KOPT-K1 (cell line): Measurements from ENCODE around the gene SCN4A.

ENCODE experiments used
- H3K27ac ChIP-seq: fragments of 200-600 bp; sonication (generic); 2 replicates; pipeline ENCODE4 v1.5.1; 2016; ENCODE audit warnings: antibody characterized with exemption, mild to moderate bottlenecking, low read depth, low read length; ENCODE audit not compliant: poor library complexity, severe bottlenecking
- H3K36me3 ChIP-seq: fragments of 200-600 bp; sonication (generic); 2 replicates; pipeline ENCODE4 v1.5.1; 2017; ENCODE audit warnings: antibody characterized with exemption, mild to moderate bottlenecking, low read length, moderate library complexity; ENCODE audit not compliant: insufficient read depth
- H3K9me3 ChIP-seq: fragments of 200-600 bp; sonication (generic); 2 replicates; pipeline ENCODE4 v1.5.1; 2017; ENCODE audit warnings: antibody characterized with exemption, low read length, mild to moderate bottlenecking; ENCODE audit not compliant: insufficient read depth, poor library complexity, severe bottlenecking

The SCN4A gene

GRCh38 chr17:63956296-63956920 lies 16.3 kb downstream of the SCN4A start:
- H3K27ac ChIP-seq: no peak overlapping the region
- H3K36me3 ChIP-seq: no peaks in the 10 kb centered on the region
- no peaks in the 10 kb centered on the region for H3K9me3 ChIP-seq

- Histone ChIP-seq H3K36me3 (no peaks in the 10 kb centered on the region), H3K27ac (no peak overlapping the region), H3K9me3 (no peaks in the 10 kb centered on the region)
Observed at GRCh38 chr17:63955791-63956190, 16.9 kb downstream of the SCN4A start.

GRCh38 chr17:63955232-63955631 lies 17.5 kb downstream of the SCN4A start:
- H3K27ac ChIP-seq: peak overlapping the region; percentile 60
- H3K36me3 ChIP-seq: no peaks in the 10 kb centered on the region
- no peaks in the 10 kb centered on the region for H3K9me3 ChIP-seq

GRCh38 chr17:63954402-63955063 lies 18.2 kb downstream of the SCN4A start:
- Histone ChIP-seq H3K9me3 (no peaks in the 10 kb centered on the region), H3K36me3 (no peaks in the 10 kb centered on the region), H3K27ac (peak overlapping the region; percentile 60)

GRCh38 chr17:63950940-63951907 lies 21.5 kb downstream of the SCN4A start:
- H3K9me3 ChIP-seq: no peaks in the 10 kb centered on the region

GRCh38 chr17:63949576-63950250 lies 23.0 kb downstream of the SCN4A start:
- Histone ChIP-seq H3K27ac (no peak overlapping the region), H3K36me3 (no peaks in the 10 kb centered on the region), H3K9me3 (no peaks in the 10 kb centered on the region)

More at GRCh38 chr17:63950940-63951907, 21.5 kb downstream of the SCN4A start:
- H3K27ac ChIP-seq: no peak overlapping the region
- H3K36me3 ChIP-seq: no peaks in the 10 kb centered on the region

GRCh38 chr17:63948521-63948920 lies 24.2 kb downstream of the SCN4A start:
- Histone ChIP-seq H3K27ac (no peak overlapping the region), H3K9me3 (no peaks in the 10 kb centered on the region), H3K36me3 (no peaks in the 10 kb centered on the region)

- Histone ChIP-seq H3K27ac (no peak overlapping the region), H3K9me3 (no peaks in the 10 kb centered on the region), H3K36me3 (no peaks in the 10 kb centered on the region)
Observed at GRCh38 chr17:63947711-63948330, 24.9 kb downstream of the SCN4A start.

- Histone ChIP-seq H3K27ac (no peak overlapping the region), H3K9me3 (no peaks in the 10 kb centered on the region)
Observed at GRCh38 chr17:63946440-63947363, 26.0 kb downstream of the SCN4A start.

GRCh38 chr17:63945784-63946439 lies 26.8 kb downstream of the SCN4A start:
- Histone ChIP-seq H3K36me3 (no peaks in the 10 kb centered on the region), H3K27ac (no peak overlapping the region), H3K9me3 (no peaks in the 10 kb centered on the region)

More at GRCh38 chr17:63946440-63947363, 26.0 kb downstream of the SCN4A start:
- no peaks in the 10 kb centered on the region for H3K36me3 ChIP-seq

- Histone ChIP-seq H3K9me3 (no peaks in the 10 kb centered on the region), H3K36me3 (no peaks in the 10 kb centered on the region), H3K27ac (no peak overlapping the region)
Observed at GRCh38 chr17:63944736-63945499, 27.8 kb downstream of the SCN4A start.

GRCh38 chr17:63943745-63944144 lies 29.0 kb downstream of the SCN4A start:
- no peaks in the 10 kb centered on the region for H3K36me3 ChIP-seq
- H3K9me3 ChIP-seq: no peaks in the 10 kb centered on the region
- H3K27ac ChIP-seq: no peak overlapping the region
